H1 (cell line): ENCODE measurements around the gene STXBP4. TPM values are rescaled to one million over a fixed set of nuclear protein-coding genes. Genes with fewer than 3 reads are reported as not detected.

Experiments
- CTCF ChIA-PET: fragments of 300-600 bp; sonication (Branson Sonifier 250); formaldehyde crosslinking; loops from one replicate; lab custom pipeline; 2021; ENCODE audit not compliant: partially characterized antibody; lab: Charles Lee
- POLR2A ChIA-PET: fragments of 300-600 bp; sonication (Branson Sonifier 250); formaldehyde crosslinking; loops from one replicate; lab custom pipeline; 2021; ENCODE audit warnings: inconsistent platforms; ENCODE audit not compliant: partially characterized antibody; lab: Charles Lee
- DNase-seq, 2 experiments: peaks; one replicate each; pipeline versions ENCODE4 v3.0.0 to v3.0.0-alpha.2; 2010 to 2022; ENCODE audit warnings: low spot score in 2 of 2, low read depth in 1 of 2, mixed read lengths in 1 of 2
- FAIRE-seq: peaks from 2 replicates; lab custom pipeline; 2011; peaks lifted over from hg19 to GRCh38; lab: Jason Lieb, UNC
- H2AFZ ChIP-seq: 2 replicates; pipeline ENCODE4 v1.8.1; 2012; ENCODE audit warnings: low read length, inconsistent platforms
- H2AK5ac ChIP-seq: 2 replicates; pipeline ENCODE4 v1.6.1; 2013; ENCODE audit warnings: low read depth, low read length
- H2BK120ac ChIP-seq: replicated peaks from 2 replicates; pipeline ENCODE3; 2013; ENCODE audit warnings: low read depth, low read length, inconsistent platforms
- H2BK12ac ChIP-seq: 2 replicates; pipeline ENCODE4 v1.6.1; 2013; ENCODE audit warnings: low read depth, low read length
- H2BK15ac ChIP-seq: 2 replicates; pipeline ENCODE4 v1.6.1; 2013; ENCODE audit warnings: low read length
- H2BK20ac ChIP-seq: 2 replicates; pipeline ENCODE4 v1.6.1; 2013; ENCODE audit warnings: low read length
- H2BK5ac ChIP-seq: 2 replicates; pipeline ENCODE4 v1.6.1; 2013; ENCODE audit warnings: low read depth, low read length
- H3K14ac ChIP-seq: 2 replicates; pipeline ENCODE4 v1.6.1; 2013; ENCODE audit warnings: inconsistent platforms; ENCODE audit not compliant: insufficient read length
- H3K18ac ChIP-seq: 2 replicates; pipeline ENCODE4 v1.6.1; 2013; ENCODE audit warnings: low read length; ENCODE audit errors: extremely low read depth
- H3K23ac ChIP-seq: 2 replicates; pipeline ENCODE4 v1.6.1; 2013; ENCODE audit warnings: inconsistent platforms; ENCODE audit not compliant: insufficient read length
- H3K23me2 ChIP-seq: 2 replicates; pipeline ENCODE4 v1.6.1; 2013; ENCODE audit warnings: low read depth, low read length
- H3K27ac ChIP-seq: 2 replicates; pipeline ENCODE4 v1.6.1; 2011; ENCODE audit warnings: low read depth, low read length, inconsistent platforms
- H3K27me3 ChIP-seq, 4 experiments: replicated peaks in 1 of 4; 1 replicate in 1 of 4; 2 replicates in 3 of 4; pipeline versions ENCODE4 v1.6.1 to v1.8.1; 2011 to 2013; ENCODE audit warnings: low read length in 3 of 4, mild to moderate bottlenecking in 3 of 4, inconsistent platforms in 2 of 4, mixed read lengths in 2 of 4, moderate library complexity in 1 of 4; ENCODE audit not compliant: control insufficient read depth in 3 of 4, insufficient read depth in 3 of 4; ENCODE audit errors: extremely low read depth in 1 of 4
- H3K36me3 ChIP-seq, 4 experiments: 2 replicates each; pipeline versions ENCODE4 v1.6.1 to v1.8.1; 2011 to 2013; ENCODE audit warnings: mild to moderate bottlenecking in 4 of 4, low read length in 3 of 4, moderate library complexity in 2 of 4, control low read depth in 1 of 4, inconsistent platforms in 1 of 4; ENCODE audit not compliant: insufficient read depth in 4 of 4, control insufficient read depth in 2 of 4
- H3K4ac ChIP-seq: replicated peaks from 2 replicates; pipeline ENCODE3; 2013; ENCODE audit warnings: low read length, low read depth, mixed read lengths, inconsistent platforms; ENCODE audit not compliant: insufficient read length
- H3K4me1 ChIP-seq, 4 experiments: replicated peaks in 1 of 4; 1 replicate in 1 of 4; 2 replicates in 3 of 4; pipeline versions ENCODE4 v1.6.1 to v1.8.1; 2011 to 2013; ENCODE audit warnings: low read length in 3 of 4, inconsistent platforms in 2 of 4, mixed read lengths in 1 of 4; ENCODE audit not compliant: insufficient read depth in 4 of 4, control insufficient read depth in 3 of 4
- H3K4me2 ChIP-seq, 2 experiments: 2 replicates each; pipeline versions ENCODE4 v1.6.1 to v1.8.1; 2011 to 2013; ENCODE audit warnings: low read depth in 2 of 2, low read length in 2 of 2, control low read depth in 1 of 2, inconsistent platforms in 1 of 2, mild to moderate bottlenecking in 1 of 2; ENCODE audit not compliant: insufficient read depth in 1 of 2
- H3K4me3 ChIP-seq, 4 experiments: fragments of 200-600, 300-600 bp in 1 of 4; sonication (generic), shearing (Covaris generic), sonication (Bioruptor Twin) in 1 of 4; 2 replicates each; pipeline versions ENCODE4 v1.5.1 to v1.8.1; 2011 to 2016; ENCODE audit warnings: low read length in 4 of 4, low read depth in 3 of 4, control low read depth in 2 of 4, inconsistent platforms in 2 of 4, mild to moderate bottlenecking in 2 of 4, mixed read lengths in 1 of 4, moderate library complexity in 1 of 4; ENCODE audit not compliant: insufficient read depth in 2 of 4; ENCODE audit errors: extremely low read depth in 1 of 4
- H3K56ac ChIP-seq: replicated peaks from 2 replicates; pipeline ENCODE3; 2013; ENCODE audit warnings: low read depth, mild to moderate bottlenecking, mixed read lengths, low read length, inconsistent platforms; ENCODE audit not compliant: insufficient read length
- H3K79me1 ChIP-seq: 2 replicates; pipeline ENCODE4 v1.6.1; 2013; ENCODE audit warnings: low read depth, low read length, control low read depth
- H3K79me2 ChIP-seq, 2 experiments: 2 replicates each; pipeline versions ENCODE4 v1.6.1 to v1.8.1; 2012 to 2013; ENCODE audit warnings: low read length in 2 of 2, mild to moderate bottlenecking in 2 of 2, inconsistent platforms in 1 of 2; ENCODE audit not compliant: insufficient read depth in 2 of 2, control insufficient read depth in 1 of 2
- H3K9ac ChIP-seq, 4 experiments: replicated peaks in 1 of 4; 1 replicate in 1 of 4; 2 replicates in 3 of 4; pipeline versions ENCODE4 v1.6.1 to v1.8.1; 2011 to 2013; ENCODE audit warnings: low read depth in 3 of 4, low read length in 3 of 4, control low read depth in 2 of 4, mild to moderate bottlenecking in 2 of 4, moderate library complexity in 2 of 4, inconsistent platforms in 1 of 4; ENCODE audit errors: extremely low read depth in 1 of 4
- H3K9me3 ChIP-seq, 2 experiments: 2 replicates each; pipeline versions ENCODE4 v1.6.1 to v1.8.1; 2012 to 2013; ENCODE audit warnings: mild to moderate bottlenecking in 2 of 2, moderate library complexity in 2 of 2, control low read depth in 1 of 2, inconsistent platforms in 1 of 2, low read depth in 1 of 2, low read length in 1 of 2, mixed read lengths in 1 of 2; ENCODE audit not compliant: insufficient read depth in 2 of 2
- H4K20me1 ChIP-seq, 2 experiments: replicated peaks in 1 of 2; 2 replicates each; pipeline versions ENCODE3 to v1.8.1; 2011 to 2013; ENCODE audit warnings: inconsistent platforms in 2 of 2, low read length in 2 of 2, mild to moderate bottlenecking in 1 of 2; ENCODE audit not compliant: insufficient read depth in 2 of 2, control insufficient read depth in 1 of 2
- H4K5ac ChIP-seq: 2 replicates; pipeline ENCODE4 v1.6.1; 2013; ENCODE audit warnings: low read length, low read depth, mixed read lengths, inconsistent platforms; ENCODE audit not compliant: insufficient read length
- H4K8ac ChIP-seq: 2 replicates; pipeline ENCODE4 v1.8.0; 2013; ENCODE audit warnings: mild to moderate bottlenecking, moderate library complexity, low read length, inconsistent platforms; ENCODE audit not compliant: insufficient read depth; ENCODE audit errors: extremely low read depth
- H4K91ac ChIP-seq: replicated peaks from 2 replicates; pipeline ENCODE3; 2013; ENCODE audit warnings: low read length, mixed read lengths, inconsistent platforms; ENCODE audit not compliant: insufficient read length
- CHD2 ChIP-seq: IDR thresholded peaks from 2 replicates; pipeline ENCODE4 v1.6.1; 2012; ENCODE audit warnings: low read length, improper control_type of control experiment
- polyA plus RNA-seq, 7 experiments: library from polyadenylated mRNA; depleted of rRNA in 3 of 7; stranded (reverse) in 5 of 7; unstranded in 2 of 7; fragments of >200 nt in 5 of 7; fragments of 200-250 nt in 2 of 7; gene quantifications; 1 replicate in 5 of 7; 2 replicates in 1 of 7; 4 replicates in 1 of 7; pipeline versions ENCODE4 v1.2.1 to v1.2.3, GENCODE V29; 2011 to 2013; ENCODE audit warnings: missing spikeins in 2 of 7, mixed read lengths in 2 of 7
- total RNA-seq: library from RNA; stranded (reverse); fragmentation: NEBNext Ultra II Directional; extraction: Animal tissue kit (Norgen Biotek cat#: 25700); gene quantifications from 2 replicates; pipeline ENCODE4 v1.2.1, GENCODE V29; 2021

The STXBP4 gene
- total and polyA plus RNA-seq, 2 of the 8 experiments (the other 6 are each of a cell fraction or from before 2014, with no cell fraction given), result 3.2 to 18.5 TPM

- H3K18ac ChIP-seq, result no peak overlapping the region
- H2BK15ac ChIP-seq, result no peak overlapping the region
- no peaks in the 10 kb centered on the region for H3K4me1 ChIP-seq
- ChIA-PET POLR2A (no interaction called here), CTCF (interaction anchor here (1.5 kb wide), 1 partner anchor 248 kb away, joined by 3 read pairs; no protein-coding TSS in a partner anchor)
- no peak overlapping the region for H3K9ac ChIP-seq
- H3K27ac ChIP-seq, result no peak overlapping the region
- H3K79me2 ChIP-seq, result no peaks in the 10 kb centered on the region
- no peaks in the 10 kb centered on the region for H4K20me1 ChIP-seq
- H2BK12ac ChIP-seq, result no peak overlapping the region
- TF ChIP-seq CHD2, result no peak
- no peak overlapping the region for H2AK5ac ChIP-seq
- no peak overlapping the region for H3K23ac ChIP-seq
- no peak overlapping the region for H3K4me2 ChIP-seq
- no peak overlapping the region for H2BK5ac ChIP-seq
- H3K14ac ChIP-seq, result no peak overlapping the region
- H3K36me3 ChIP-seq, result no peaks in the 10 kb centered on the region
- H2AFZ ChIP-seq, result no peak overlapping the region
- no peaks in the 10 kb centered on the region for H3K9me3 ChIP-seq
- no peak overlapping the region for H2BK120ac ChIP-seq
- FAIRE-seq (no peak), DNase-seq (no peak)
- no peak overlapping the region for H3K4ac ChIP-seq
- no peak overlapping the region for H3K4me3 ChIP-seq
- H3K23me2 ChIP-seq, result no peaks in the 10 kb centered on the region; the same call in 1 of the 2 replicates
- H4K5ac ChIP-seq, result no peak overlapping the region
- H4K91ac ChIP-seq, result no peak overlapping the region
- H3K79me1 ChIP-seq, result no peaks in the 10 kb centered on the region
- no peak overlapping the region for H2BK20ac ChIP-seq
- no peak overlapping the region for H4K8ac ChIP-seq
- no peaks in the 10 kb centered on the region for H3K27me3 ChIP-seq
- no peak overlapping the region for H3K56ac ChIP-seq
Measured at GRCh38 chr17:55069983-55070529, 101.5 kb downstream of the STXBP4 start.
